ENCODE data around the gene CDYL2.

GRCh38 chr16:80684136-80684765 lies 120.1 kb downstream of the CDYL2 start:
- TF ChIP-seq POLR2AphosphoS5 (IDR thresholded peaks at IDR 0.05; ENCODE audit: low read depth, low read length), result no peak
- no peak for TF ChIP-seq REST (IDR thresholded peaks at IDR 0.05; ENCODE audit: insufficient read depth in 1 of 2, low read depth in 2 of 2, low read length in 2 of 2)
